ENCODE measurements around the gene PPP3R1. TPM values are rescaled to one million over a fixed set of nuclear protein-coding genes. Genes with fewer than 3 reads are reported as not detected.

The PPP3R1 gene
- total and polyA plus RNA-seq, 7 donors = 19.2 to 69.4 (median 45.7) TPM

DNA sequence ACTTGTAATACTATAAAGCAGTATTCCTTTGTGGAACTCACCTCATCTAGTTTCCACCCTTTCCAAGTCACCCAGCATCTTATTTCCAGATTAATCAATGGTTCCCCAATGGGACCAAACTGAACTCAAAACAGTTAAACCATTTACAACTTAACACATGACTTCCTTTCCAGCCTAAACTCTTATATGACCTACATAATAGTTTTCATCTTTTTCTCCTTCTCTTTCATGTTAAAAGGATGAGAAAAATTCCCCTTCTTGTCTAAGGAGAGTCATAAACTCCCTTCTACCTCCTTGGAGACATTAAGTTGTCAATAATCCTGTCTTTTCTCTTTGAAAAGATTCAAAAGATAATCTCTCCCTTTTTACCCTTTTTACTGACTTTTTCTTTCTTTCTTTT, 6.7 kb downstream of the PPP3R1 start:
- Histone ChIP-seq H3K27me3 (ENCODE audit: insufficient read depth in 3 of 3, low read length in 2 of 3) (no peaks in the 10 kb centered on the region), H3K36me3 (ENCODE audit: insufficient read depth in 1 of 2, low read depth in 1 of 2) (no peaks in the 10 kb centered on the region), H3K4me3 (no peak overlapping the region), H3K27ac (peak overlapping the region; percentile 53), H3K9me3 (no peaks in the 10 kb centered on the region), H3K4me1 (peaks cover 97% of the 10 kb centered on the region)
- intact Hi-C loops (cut with DNase I) = no loop called here
- DNase-seq = no peak
- TF ChIP-seq, protein P1, sequence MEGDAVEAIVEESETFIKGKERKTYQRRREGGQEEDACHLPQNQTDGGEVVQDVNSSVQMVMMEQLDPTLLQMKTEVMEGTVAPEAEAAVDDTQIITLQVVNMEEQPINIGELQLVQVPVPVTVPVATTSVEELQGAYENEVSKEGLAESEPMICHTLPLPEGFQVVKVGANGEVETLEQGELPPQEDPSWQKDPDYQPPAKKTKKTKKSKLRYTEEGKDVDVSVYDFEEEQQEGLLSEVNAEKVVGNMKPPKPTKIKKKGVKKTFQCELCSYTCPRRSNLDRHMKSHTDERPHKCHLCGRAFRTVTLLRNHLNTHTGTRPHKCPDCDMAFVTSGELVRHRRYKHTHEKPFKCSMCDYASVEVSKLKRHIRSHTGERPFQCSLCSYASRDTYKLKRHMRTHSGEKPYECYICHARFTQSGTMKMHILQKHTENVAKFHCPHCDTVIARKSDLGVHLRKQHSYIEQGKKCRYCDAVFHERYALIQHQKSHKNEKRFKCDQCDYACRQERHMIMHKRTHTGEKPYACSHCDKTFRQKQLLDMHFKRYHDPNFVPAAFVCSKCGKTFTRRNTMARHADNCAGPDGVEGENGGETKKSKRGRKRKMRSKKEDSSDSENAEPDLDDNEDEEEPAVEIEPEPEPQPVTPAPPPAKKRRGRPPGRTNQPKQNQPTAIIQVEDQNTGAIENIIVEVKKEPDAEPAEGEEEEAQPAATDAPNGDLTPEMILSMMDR (IDR thresholded peaks at IDR 0.05) = no peak
- ATAC-seq = no peak

DNA sequence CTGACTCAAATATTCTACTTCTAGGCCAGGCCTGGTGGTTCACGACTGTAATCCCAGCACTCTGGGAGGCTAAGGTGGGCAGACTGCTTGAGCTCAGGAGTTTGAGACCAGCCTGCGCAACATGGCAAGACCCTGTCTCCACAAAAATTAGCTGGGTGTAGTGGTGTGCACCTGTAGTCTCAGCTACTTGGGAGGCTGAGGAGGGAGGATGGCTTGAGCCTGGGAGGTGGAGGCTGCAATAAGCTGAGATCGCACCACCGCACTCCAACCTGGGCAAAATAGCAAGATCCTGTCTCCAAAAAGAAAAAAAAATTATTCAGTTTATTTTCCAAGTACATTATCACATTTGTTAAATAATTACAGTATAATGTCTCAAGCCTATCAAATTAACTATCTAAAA, 7.3 kb downstream of the PPP3R1 start:
- H3K4me1 ChIP-seq = peaks cover 97% of the 10 kb centered on the region
- no peaks in the 10 kb centered on the region for H3K36me3 ChIP-seq (ENCODE audit: insufficient read depth in 1 of 2, low read depth in 1 of 2)
- ATAC-seq (no peak), DNase-seq (no peak)
- TF ChIP-seq, protein P1 (IDR thresholded peaks at IDR 0.05) = no peak
- H3K4me3 ChIP-seq = no peak overlapping the region
- peak overlapping the region; percentile 53 for H3K27ac ChIP-seq
- no peaks in the 10 kb centered on the region for H3K27me3 ChIP-seq (ENCODE audit: insufficient read depth in 3 of 3, low read length in 2 of 3)
- intact Hi-C loops (cut with DNase I) = no loop called here
- 91 to 99% (median 97%) methylated on average over 4 of the region's 4 CpGs for WGBS, 3 donors
- no peaks in the 10 kb centered on the region for H3K9me3 ChIP-seq

DNA sequence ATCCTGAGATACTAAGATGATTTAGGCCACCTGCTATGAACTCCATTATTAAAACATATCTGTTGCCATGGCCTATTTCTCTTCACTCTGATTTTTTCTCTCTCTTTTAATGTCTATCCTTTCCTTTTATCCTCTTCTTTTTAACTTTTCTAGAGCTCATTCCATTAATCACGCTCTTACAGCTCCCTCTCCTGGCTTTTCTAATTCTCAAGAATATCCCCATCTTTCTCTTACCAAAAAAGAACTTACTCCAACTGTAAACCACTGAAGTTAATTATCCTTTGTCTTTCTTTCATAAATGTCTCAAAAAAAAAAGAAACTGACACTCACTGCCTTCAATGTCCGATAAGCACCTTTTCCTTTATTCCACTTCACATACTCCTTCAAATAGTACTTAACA, 7.9 kb downstream of the PPP3R1 start:
- intact Hi-C loops (cut with DNase I) = loop anchor here in 1 of 2 donors (5.0 kb wide), 1 partner anchor 42 kb away; no protein-coding TSS in a partner anchor
- H3K36me3 ChIP-seq (ENCODE audit: insufficient read depth in 1 of 2, low read depth in 1 of 2) = no peaks in the 10 kb centered on the region
- no peaks in the 10 kb centered on the region for H3K9me3 ChIP-seq
- H3K27ac ChIP-seq = no peak overlapping the region
- no peak for ATAC-seq
- TF ChIP-seq, protein P1 (IDR thresholded peaks at IDR 0.05) = peak; percentile 21
- H3K4me3 ChIP-seq = no peak overlapping the region
- WGBS, 3 donors = 69 to 78% (median 69%) methylated on average over 2 of the region's 2 CpGs
- peaks cover 96% of the 10 kb centered on the region for H3K4me1 ChIP-seq
- H3K27me3 ChIP-seq (ENCODE audit: insufficient read depth in 3 of 3, low read length in 2 of 3) = no peaks in the 10 kb centered on the region
- DNase-seq = no peak

DNA sequence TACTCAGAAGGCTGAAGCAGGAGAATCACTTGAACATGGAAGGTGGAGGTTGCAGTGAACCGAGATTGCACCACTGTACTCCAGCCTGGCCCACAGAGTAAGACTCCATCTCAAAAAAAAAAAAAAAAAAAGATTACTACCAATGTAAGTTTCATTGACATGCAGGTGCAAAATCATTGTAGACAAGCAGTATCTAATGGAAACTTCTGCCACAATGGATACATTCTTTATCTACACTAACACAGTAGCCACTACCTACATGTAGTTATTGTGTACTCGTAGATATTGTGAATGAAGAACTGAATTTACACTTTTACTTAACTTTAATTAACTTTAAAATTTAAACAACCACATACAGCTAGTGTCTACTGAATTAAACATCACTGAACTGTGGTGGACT, 10.6 kb downstream of the PPP3R1 start:
- ATAC-seq (no peak), DNase-seq (no peak)
- Histone ChIP-seq H3K4me1 (peaks cover 97% of the 10 kb centered on the region), H3K36me3 (ENCODE audit: insufficient read depth in 1 of 2, low read depth in 1 of 2) (no peaks in the 10 kb centered on the region), H3K27me3 (ENCODE audit: insufficient read depth in 3 of 3, low read length in 2 of 3) (no peaks in the 10 kb centered on the region), H3K4me3 (no peak overlapping the region), H3K27ac (no peak overlapping the region), H3K9me3 (no peaks in the 10 kb centered on the region)
- 94 to 96% (median 95%) methylated on average over 2 of the region's 2 CpGs for WGBS, 3 donors
- intact Hi-C loops (cut with DNase I) = loop anchor here in 1 of 2 donors (5.0 kb wide), 1 partner anchor 39 kb away; no protein-coding TSS in a partner anchor
- TF ChIP-seq, protein P1 (IDR thresholded peaks at IDR 0.05) = no peak

DNA sequence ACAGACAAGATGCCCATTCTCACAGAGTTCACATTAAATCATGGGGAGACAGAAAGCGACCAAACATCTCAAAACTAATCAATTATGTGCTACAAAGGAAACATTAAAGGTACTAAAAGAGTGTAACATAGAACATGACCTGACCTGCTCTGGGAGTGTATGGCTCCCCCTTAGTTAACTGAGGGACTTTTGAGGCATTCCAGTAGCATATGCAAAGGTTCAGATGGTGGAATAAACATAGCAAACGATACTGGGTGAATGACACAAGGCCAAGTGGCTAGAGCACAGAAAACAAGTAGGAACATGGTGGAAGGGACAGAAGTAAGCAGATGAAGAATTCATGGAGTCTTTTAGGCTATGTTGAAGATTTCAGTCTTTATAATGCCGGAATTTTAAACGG, 11.9 kb downstream of the PPP3R1 start:
- no peaks in the 10 kb centered on the region for H3K9me3 ChIP-seq
- TF ChIP-seq, protein P1 (IDR thresholded peaks at IDR 0.05) = no peak
- peaks cover 97% of the 10 kb centered on the region for H3K4me1 ChIP-seq
- intact Hi-C loops (cut with DNase I) = loop anchor here in 1 of 2 donors (5.0 kb wide), 1 partner anchor 38 kb away; no protein-coding TSS in a partner anchor
- no peaks in the 10 kb centered on the region for H3K36me3 ChIP-seq (ENCODE audit: insufficient read depth in 1 of 2, low read depth in 1 of 2)
- DNase-seq = no peak
- peak overlapping the region; percentile 17 for H3K27ac ChIP-seq
- H3K4me3 ChIP-seq = no peak overlapping the region
- no peak for ATAC-seq
- H3K27me3 ChIP-seq (ENCODE audit: insufficient read depth in 3 of 3, low read length in 2 of 3) = no peaks in the 10 kb centered on the region
- WGBS, 3 donors = 72 to 79% (median 75%) methylated on average over 4 of the region's 4 CpGs

Data from psoas muscle (tissue), 8 donors.